K562 (cell line): Measurements from ENCODE around the gene NBEAL1. TPM values are rescaled to one million over a fixed set of nuclear protein-coding genes. Genes with fewer than 3 reads are reported as not detected.

Experiments
- CBFA2T2 ChIP-seq: fragments of 450-650 bp; conservative IDR thresholded peaks from 2 replicates; pipeline ENCODE4 v1.6.1; 2017; ENCODE audit warnings: mild to moderate bottlenecking
- CCAR2 ChIP-seq: fragments of 200-400 bp; formaldehyde crosslinking; IDR thresholded peaks from 2 replicates; pipeline ENCODE4 v1.6.1; 2017; ENCODE audit warnings: mild to moderate bottlenecking, low read depth, low read length
- DPF2 ChIP-seq: fragments of 450-650 bp; IDR thresholded peaks from 2 replicates; pipeline ENCODE4 v1.6.1; 2016
- GATAD2A ChIP-seq: fragments of 450-650 bp; IDR thresholded peaks from 2 replicates; pipeline ENCODE4 v1.6.1; 2017
- HNRNPH1 ChIP-seq: fragments of 200-400 bp; formaldehyde crosslinking; optimal IDR thresholded peaks from 2 replicates; pipeline ENCODE3; 2017; ENCODE audit warnings: low read depth, mild to moderate bottlenecking, low read length, moderate library complexity
- MCM2 ChIP-seq: fragments of 450-650 bp; IDR thresholded peaks from 2 replicates; pipeline ENCODE4 v1.6.1; 2017; ENCODE audit warnings: low read depth, mild to moderate bottlenecking
- NEUROD1 ChIP-seq: fragments of 150-350 bp; IDR thresholded peaks from 2 replicates; pipeline ENCODE4 v1.6.1; 2014; ENCODE audit warnings: borderline replicate concordance, low read length, low read depth; ENCODE audit not compliant: partially characterized antibody
- SIRT6 ChIP-seq: IDR thresholded peaks from one replicate; pipeline ENCODE4 v1.6.1; 2012; ENCODE audit warnings: low read depth, mild to moderate bottlenecking, control low read depth, inconsistent platforms, low read length, moderate library complexity
- SMARCC2 ChIP-seq: fragments of 450-650 bp; IDR thresholded peaks from 2 replicates; pipeline ENCODE4 v1.6.1; 2017; ENCODE audit warnings: antibody characterized with exemption, moderate library complexity, mild to moderate bottlenecking, low read depth
- STAT5B ChIP-seq: fragments of 250-450 bp; sonication (Bioruptor Pico); IDR thresholded peaks from 2 replicates; pipeline ENCODE4 v1.8.0; 2021; ENCODE audit warnings: mild to moderate bottlenecking, inconsistent platforms
- ZFP1 ChIP-seq: fragments of 450-650 bp; formaldehyde crosslinking; IDR thresholded peaks from 2 replicates; pipeline ENCODE4 v1.4.0; 2020; ENCODE audit warnings: mild to moderate bottlenecking, mixed read lengths
- ZNF143 ChIP-seq: sonication (generic); formaldehyde crosslinking; IDR thresholded peaks from 2 replicates; pipeline ENCODE4 v1.9.0; 2022; ENCODE audit warnings: mild to moderate bottlenecking, missing genetic modification reagents
- ZNF23 ChIP-seq: fragments of 250-450 bp; sonication (Bioruptor Pico); IDR thresholded peaks from 2 replicates; pipeline ENCODE4 v1.4.0; 2020; ENCODE audit warnings: mild to moderate bottlenecking
- ZNF311 ChIP-seq: fragments of 250-450 bp; sonication (Bioruptor Pico); IDR thresholded peaks from 2 replicates; pipeline ENCODE4 v1.4.0; 2020; ENCODE audit warnings: mild to moderate bottlenecking, moderate library complexity
- polyA plus RNA-seq, 8 experiments: library from polyadenylated mRNA; depleted of rRNA in 4 of 8; stranded (reverse) in 5 of 8; unstranded in 3 of 8; fragments of >200 nt; fragmentation: Nextera tagmentation in 2 of 8; fragmentation: Illumina TruSeq in 1 of 8; extraction: Ambion mirVana in 2 of 8; extraction: Trizol in 1 of 8; gene quantifications; 2 replicates each; pipeline versions ENCODE4 v1.2.1 to v1.2.3, GENCODE V29; 2011 to 2014; ENCODE audit warnings: inconsistent platforms in 1 of 8, missing spikeins in 1 of 8
- total RNA-seq, 7 experiments: library from RNA; depleted of rRNA in 6 of 7; stranded (reverse); fragments of >200 nt in 6 of 7; fragmentation: Illumina TruSeq in 2 of 7; extraction: Trizol in 2 of 7; gene quantifications; 2 replicates each; pipeline versions ENCODE4 v1.2.1 to v1.2.3, GENCODE V29; 2011 to 2021; ENCODE audit warnings: low replicate concordance in 1 of 7
- TF ChIP-seq, protein P1 (sequence below): fragments of 250-450 bp; sonication (Bioruptor Pico); IDR thresholded peaks from 2 replicates; pipeline ENCODE4 v1.4.0; 2020; ENCODE audit warnings: mild to moderate bottlenecking
- TF ChIP-seq, protein P2 (sequence below): fragments of 250-450 bp; sonication (Bioruptor Pico); IDR thresholded peaks from 2 replicates; pipeline ENCODE4 v1.5.0; 2021; ENCODE audit warnings: mild to moderate bottlenecking, moderate library complexity

NBEAL1 gene
- total and polyA plus RNA-seq, 9 of the 15 experiments (the other 6 are each of a cell fraction or from before 2014, with no cell fraction given) = 2.1 to 13.5 (median 7.3) TPM

DNA sequence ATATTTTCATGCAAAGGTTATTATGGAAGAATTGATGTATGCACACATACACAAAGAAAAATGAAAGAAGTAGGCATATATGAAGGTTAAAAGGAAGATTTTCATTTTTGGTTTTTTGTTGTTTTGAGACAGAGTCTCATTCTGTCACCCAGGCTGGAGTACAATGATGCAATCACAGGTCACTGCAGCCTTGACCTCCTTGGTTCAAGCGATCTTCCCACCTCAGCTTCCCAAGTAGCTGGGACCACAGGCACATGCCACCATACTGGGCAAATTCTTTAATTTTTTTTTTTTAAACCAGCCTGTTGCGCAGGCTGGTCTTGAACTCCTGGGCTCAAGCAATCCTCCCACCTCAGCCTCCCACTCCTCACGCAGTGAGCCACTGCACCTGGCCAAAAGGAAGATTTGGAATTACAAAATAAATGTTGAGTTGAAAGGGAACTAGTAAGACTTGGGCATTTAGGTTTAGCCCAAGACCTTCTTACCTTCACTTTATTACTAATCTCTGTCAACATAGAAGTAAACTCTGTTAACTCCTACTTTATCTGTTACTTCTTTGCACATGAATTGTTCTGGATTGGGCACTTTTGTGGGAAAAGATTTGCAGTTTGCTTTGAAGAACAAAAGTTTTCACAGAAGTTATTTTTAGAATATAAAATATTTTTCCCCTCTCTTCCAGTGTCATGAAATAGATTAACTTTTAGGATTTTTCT is 31.7 kb upstream of the NBEAL1 start (continued):
- TF ChIP-seq, protein P1, sequence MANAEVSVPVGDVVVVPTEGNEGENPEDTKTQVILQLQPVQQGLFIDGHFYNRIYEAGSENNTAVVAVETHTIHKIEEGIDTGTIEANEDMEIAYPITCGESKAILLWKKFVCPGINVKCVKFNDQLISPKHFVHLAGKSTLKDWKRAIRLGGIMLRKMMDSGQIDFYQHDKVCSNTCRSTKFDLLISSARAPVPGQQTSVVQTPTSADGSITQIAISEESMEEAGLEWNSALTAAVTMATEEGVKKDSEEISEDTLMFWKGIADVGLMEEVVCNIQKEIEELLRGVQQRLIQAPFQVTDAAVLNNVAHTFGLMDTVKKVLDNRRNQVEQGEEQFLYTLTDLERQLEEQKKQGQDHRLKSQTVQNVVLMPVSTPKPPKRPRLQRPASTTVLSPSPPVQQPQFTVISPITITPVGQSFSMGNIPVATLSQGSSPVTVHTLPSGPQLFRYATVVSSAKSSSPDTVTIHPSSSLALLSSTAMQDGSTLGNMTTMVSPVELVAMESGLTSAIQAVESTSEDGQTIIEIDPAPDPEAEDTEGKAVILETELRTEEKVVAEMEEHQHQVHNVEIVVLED = no peak
- TF ChIP-seq ZFP1 (CRISPR knock-in tag) = no peak
- TF ChIP-seq, protein P2, sequence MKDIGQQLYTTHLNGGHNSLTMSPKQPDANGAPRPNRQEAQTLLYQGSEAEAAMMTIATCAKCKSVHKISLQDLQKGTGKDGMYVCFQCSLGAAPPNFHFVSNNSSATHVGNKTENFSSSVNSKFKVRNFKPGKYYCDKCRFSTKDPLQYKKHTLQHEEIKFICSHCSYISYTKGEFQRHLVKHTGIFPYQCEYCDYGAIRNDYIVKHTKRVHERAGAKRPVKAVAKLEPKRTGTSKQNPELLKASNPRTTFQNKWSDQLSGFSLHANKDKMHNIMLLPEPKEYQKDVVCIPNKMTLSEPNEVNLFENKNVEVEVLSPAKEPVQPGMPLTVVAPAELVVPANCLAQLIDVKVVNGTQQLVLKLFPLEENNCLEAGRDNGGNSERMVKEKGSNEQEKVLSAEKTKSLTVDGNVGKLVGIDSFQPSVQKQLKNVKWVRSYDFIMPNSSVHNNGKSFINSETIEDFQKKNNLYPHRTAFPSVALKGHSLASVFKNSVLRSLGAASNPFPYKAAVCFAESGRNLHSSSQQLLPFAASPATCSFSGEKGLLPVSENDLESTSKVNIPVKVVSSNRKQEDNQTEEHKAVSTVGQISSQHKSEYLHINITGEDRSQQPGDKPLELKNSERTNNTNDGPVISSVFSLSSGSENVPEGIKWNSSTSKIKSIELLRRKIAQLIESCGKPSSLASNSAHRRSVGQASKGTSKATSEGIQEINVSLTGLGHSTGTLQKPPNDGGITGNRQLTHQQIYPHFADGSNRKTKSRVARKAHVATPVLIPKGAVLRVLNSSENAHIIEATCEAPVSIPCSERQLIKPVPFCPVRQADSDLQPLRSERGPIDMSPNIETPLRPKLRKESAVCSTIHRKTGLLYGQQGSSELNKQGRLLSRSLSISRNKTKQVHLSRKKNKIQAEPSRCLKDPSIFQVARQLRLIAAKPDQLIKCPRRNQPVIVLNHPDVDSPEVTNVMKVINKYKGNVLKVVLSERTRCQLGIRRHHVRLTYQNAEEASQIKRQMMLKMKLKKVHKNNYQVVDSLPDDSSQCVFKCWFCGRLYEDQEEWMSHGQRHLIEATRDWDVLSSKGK (CRISPR knock-in tag) = no peak
- TF ChIP-seq NEUROD1 = no peak
- no peak for TF ChIP-seq ZNF23 (CRISPR knock-in tag)
- no peak for TF ChIP-seq MCM2
- no peak for TF ChIP-seq HNRNPH1
- TF ChIP-seq DPF2 = peak; percentile 27; the same call in 1 of the 2 replicates
- TF ChIP-seq SIRT6 = no peak
- TF ChIP-seq SMARCC2 = no peak
- no peak for TF ChIP-seq CCAR2
- TF ChIP-seq GATAD2A = no peak
- TF ChIP-seq ZNF311 (CRISPR knock-in tag) = no peak
- no peak for TF ChIP-seq ZNF143
- no peak for TF ChIP-seq STAT5B (CRISPR knock-in tag)
- TF ChIP-seq CBFA2T2 = no peak
- TF ChIP-seq, all 486 proteins: peak for 18
